Measurements from ENCODE around the gene RNF114. TPM values are rescaled to one million over a fixed set of nuclear protein-coding genes. Genes with fewer than 3 reads are reported as not detected.
"Not testable (repeated sequence)": the region's sequence is repeated elsewhere in the genome, so short reads cannot be mapped to it uniquely, and the experiment has no call there.

The RNF114 gene
- total and polyA plus RNA-seq, 10 of the 15 experiments (the other 5 are each of a cell fraction or from before 2014, with no cell fraction given) = 28.0 to 82.3 (median 47.2) TPM

GRCh38 chr20:50000548-50001222, 64.5 kb downstream of the RNF114 start:
- in situ Hi-C loops (cut with MboI); BruUV-seq (replicated peaks); intact Hi-C loops (cut with micrococcal nuclease; ENCODE audit: unreplicated experiment); H3K9ac ChIP-seq (ENCODE audit: control insufficient read depth, insufficient read depth, low read length); H3K27ac ChIP-seq (ENCODE audit: control insufficient read depth, insufficient read depth); H3K27me3 ChIP-seq (replicated peaks in 1 of 2; ENCODE audit: control insufficient read depth in 2 of 2, insufficient read depth in 2 of 2, low read length in 1 of 2); FAIRE-seq; DNase-seq (ENCODE audit: low read depth, low spot score); H3K36me3 ChIP-seq (ENCODE audit: control insufficient read depth in 2 of 2, insufficient read depth in 2 of 2, low read length in 1 of 2); H3K4me3 ChIP-seq; H2AFZ ChIP-seq (ENCODE audit: control insufficient read depth, low read depth, low read length); H3K4me2 ChIP-seq (ENCODE audit: control insufficient read depth, insufficient read depth); H3K9me3 ChIP-seq (replicated peaks; ENCODE audit: control insufficient read depth, insufficient read depth, low read length); H3K79me2 ChIP-seq (ENCODE audit: control insufficient read depth, insufficient read depth, low read length); H4K20me1 ChIP-seq (ENCODE audit: control insufficient read depth, insufficient read depth): not testable (repeated sequence)
- peak; percentile 51 for ATAC-seq
- RAD21 ChIA-PET (ENCODE audit: unreplicated experiment) = interaction anchor here (0.8 to 4.5 kb wide), 4 partner anchors 22 to 85 kb away, joined by 3 to 40 read pairs (median 4); no protein-coding TSS in a partner anchor
- 79% methylated on average over 13 of the region's 14 CpGs for WGBS (ENCODE audit: insufficient coverage, insufficient replicate concordance, low lambda C conversion rate, missing lambda C conversion rate)
- CTCF ChIA-PET = interaction anchor here (0.7 to 3.1 kb wide), 7 partner anchors 8 to 168 kb away, joined by 3 to 19 read pairs (median 6); no protein-coding TSS in a partner anchor
- SMC1A ChIA-PET (ENCODE audit: uncharacterized antibody, unreplicated experiment) = interaction anchor here (0.9 to 1.2 kb wide), 2 partner anchors 33 to 85 kb away, joined by 3 read pairs; no protein-coding TSS in a partner anchor
- peaks cover 11% of the 10 kb centered on the region for H3K4me1 ChIP-seq (ENCODE audit: control insufficient read depth, insufficient read depth, low read length)
- peak; percentile 19 to 29; a peak in 1 of 4 replicates for TF ChIP-seq IKZF2 (IDR thresholded peaks at IDR 0.05)
- peak; percentile 62 for TF ChIP-seq MEF2B (IDR thresholded peaks at IDR 0.05; ENCODE audit: partially characterized antibody, poor library complexity, severe bottlenecking)
- TF ChIP-seq MLLT1 (IDR thresholded peaks at IDR 0.05) = peak; percentile 35; the same call in 1 of the 2 replicates
- 0 out of 2 replicates have a peak, but pooled peaks have one; percentile 30 for TF ChIP-seq ZNF687 (IDR thresholded peaks at IDR 0.05)
- 0 out of 2 replicates have a peak, but pooled peaks have one; percentile 24 for TF ChIP-seq RELB (IDR thresholded peaks at IDR 0.05; ENCODE audit: low read depth)
- 0 out of 2 replicates have a peak, but pooled peaks have one; percentile 40 for TF ChIP-seq ATF7 (IDR thresholded peaks at IDR 0.05; ENCODE audit: low read depth)
- TF ChIP-seq IKZF1 (conservative IDR thresholded peaks at IDR 0.05) = 0 out of 2 replicates have a peak, but pooled peaks have one; percentile 13
- TF ChIP-seq PKNOX1 (IDR thresholded peaks at IDR 0.05) = peak; percentile 50
- POLR2A ChIA-PET = interaction anchor here (0.6 to 1.0 kb wide), 5 partner anchors 9 to 64 kb away, joined by 3 to 5 read pairs (median 3); partner anchors contain the start of gene RNF114

Data from GM12878 (cell line).